SK-N-SH treated with all-trans-retinoic acid at 6 μM for 48 hours (cell line): ENCODE measurements around the gene PRDM7.

ENCODE experiments used
- SNAI2 ChIP-seq: fragments of 250-450 bp; sonication (Bioruptor Pico); IDR thresholded peaks from 2 replicates; pipeline ENCODE4 v1.5.0; 2020; ENCODE audit warnings: mild to moderate bottlenecking, moderate library complexity
- TCF4 ChIP-seq: fragments of 250-450 bp; sonication (Bioruptor Pico); IDR thresholded peaks from 2 replicates; pipeline ENCODE4 v1.8.0; 2021; ENCODE audit warnings: mild to moderate bottlenecking, moderate library complexity, borderline replicate concordance
- ZFP3 ChIP-seq: fragments of 250-450 bp; sonication (Bioruptor Pico); IDR thresholded peaks from 2 replicates; pipeline ENCODE4 v1.5.0; 2020; ENCODE audit warnings: mild to moderate bottlenecking, moderate library complexity
- ZFP30 ChIP-seq: fragments of 450-650 bp; formaldehyde crosslinking; IDR thresholded peaks from 2 replicates; pipeline ENCODE4 v1.5.0; 2022; ENCODE audit warnings: mild to moderate bottlenecking, moderate library complexity
- ZNF8 ChIP-seq: fragments of 450-650 bp; formaldehyde crosslinking; IDR thresholded peaks from 2 replicates; pipeline ENCODE4 v1.5.0; 2020; ENCODE audit warnings: mild to moderate bottlenecking, moderate library complexity
- TF ChIP-seq, protein P1 (sequence below): fragments of 250-450 bp; sonication (Bioruptor Pico); IDR thresholded peaks from 2 replicates; pipeline ENCODE4 v1.8.0; 2021; ENCODE audit warnings: low read depth, mild to moderate bottlenecking, moderate library complexity, borderline replicate concordance
- TF ChIP-seq, protein P2 (sequence below): fragments of 250-450 bp; sonication (Bioruptor Pico); IDR thresholded peaks from 2 replicates; pipeline ENCODE4 v1.8.0; 2020; ENCODE audit warnings: mild to moderate bottlenecking, moderate library complexity, borderline replicate concordance
- TF ChIP-seq, protein P3 (sequence below): fragments of 250-450 bp; sonication (Bioruptor Pico); IDR thresholded peaks from 2 replicates; pipeline ENCODE4 v1.5.1; 2021; ENCODE audit warnings: mild to moderate bottlenecking, moderate library complexity

DNA sequence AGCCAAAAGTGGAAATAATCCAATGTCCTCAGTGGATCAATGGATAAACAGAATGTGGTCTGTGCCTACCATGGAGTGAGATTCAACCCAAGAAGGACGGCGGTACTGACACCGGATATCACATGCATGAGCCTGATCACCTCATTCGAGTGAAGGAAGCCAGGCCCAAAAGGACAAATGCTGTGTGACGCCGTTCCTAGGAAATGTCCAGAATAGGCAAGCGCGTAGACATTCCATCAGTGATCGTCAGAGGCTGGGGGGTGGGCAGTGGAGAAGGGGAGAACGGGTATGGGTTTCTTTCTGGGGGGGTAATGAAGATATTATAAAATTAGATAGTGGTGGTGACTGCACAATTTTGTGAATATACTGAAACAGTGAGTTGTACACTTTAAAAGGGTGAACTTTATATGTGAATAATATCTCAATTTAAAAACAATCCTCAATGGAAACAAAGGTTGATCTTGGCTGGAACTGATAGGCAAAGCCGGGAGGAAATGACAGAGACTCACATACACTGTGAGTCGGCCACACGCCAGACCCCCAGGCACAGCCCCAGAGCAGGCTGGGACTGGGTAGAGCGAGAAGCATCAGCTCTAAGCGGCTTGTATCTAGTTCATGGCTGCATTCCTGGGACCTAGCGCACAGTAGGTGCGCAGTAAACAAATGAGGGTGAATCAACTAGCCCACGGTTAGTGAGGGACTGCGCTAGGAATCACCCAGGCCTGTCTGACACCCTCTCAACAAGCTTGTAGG, 61.4 kb downstream of the PRDM7 start:
- TF ChIP-seq ZFP3 (no peak), TCF4 (CRISPR knock-in tag) (no peak), ZNF8 (no peak), SNAI2 (CRISPR knock-in tag) (no peak), ZFP30 (no peak)
- TF ChIP-seq, protein P1, sequence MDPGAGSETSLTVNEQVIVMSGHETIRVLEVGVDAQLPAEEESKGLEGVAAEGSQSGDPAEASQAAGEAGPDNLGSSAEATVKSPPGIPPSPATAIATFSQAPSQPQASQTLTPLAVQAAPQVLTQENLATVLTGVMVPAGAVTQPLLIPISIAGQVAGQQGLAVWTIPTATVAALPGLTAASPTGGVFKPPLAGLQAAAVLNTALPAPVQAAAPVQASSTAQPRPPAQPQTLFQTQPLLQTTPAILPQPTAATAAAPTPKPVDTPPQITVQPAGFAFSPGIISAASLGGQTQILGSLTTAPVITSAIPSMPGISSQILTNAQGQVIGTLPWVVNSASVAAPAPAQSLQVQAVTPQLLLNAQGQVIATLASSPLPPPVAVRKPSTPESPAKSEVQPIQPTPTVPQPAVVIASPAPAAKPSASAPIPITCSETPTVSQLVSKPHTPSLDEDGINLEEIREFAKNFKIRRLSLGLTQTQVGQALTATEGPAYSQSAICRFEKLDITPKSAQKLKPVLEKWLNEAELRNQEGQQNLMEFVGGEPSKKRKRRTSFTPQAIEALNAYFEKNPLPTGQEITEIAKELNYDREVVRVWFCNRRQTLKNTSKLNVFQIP (CRISPR knock-in tag): no peak
- TF ChIP-seq, protein P2, sequence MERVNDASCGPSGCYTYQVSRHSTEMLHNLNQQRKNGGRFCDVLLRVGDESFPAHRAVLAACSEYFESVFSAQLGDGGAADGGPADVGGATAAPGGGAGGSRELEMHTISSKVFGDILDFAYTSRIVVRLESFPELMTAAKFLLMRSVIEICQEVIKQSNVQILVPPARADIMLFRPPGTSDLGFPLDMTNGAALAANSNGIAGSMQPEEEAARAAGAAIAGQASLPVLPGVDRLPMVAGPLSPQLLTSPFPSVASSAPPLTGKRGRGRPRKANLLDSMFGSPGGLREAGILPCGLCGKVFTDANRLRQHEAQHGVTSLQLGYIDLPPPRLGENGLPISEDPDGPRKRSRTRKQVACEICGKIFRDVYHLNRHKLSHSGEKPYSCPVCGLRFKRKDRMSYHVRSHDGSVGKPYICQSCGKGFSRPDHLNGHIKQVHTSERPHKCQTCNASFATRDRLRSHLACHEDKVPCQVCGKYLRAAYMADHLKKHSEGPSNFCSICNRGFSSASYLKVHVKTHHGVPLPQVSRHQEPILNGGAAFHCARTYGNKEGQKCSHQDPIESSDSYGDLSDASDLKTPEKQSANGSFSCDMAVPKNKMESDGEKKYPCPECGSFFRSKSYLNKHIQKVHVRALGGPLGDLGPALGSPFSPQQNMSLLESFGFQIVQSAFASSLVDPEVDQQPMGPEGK (CRISPR knock-in tag): no peak
- TF ChIP-seq, protein P3, sequence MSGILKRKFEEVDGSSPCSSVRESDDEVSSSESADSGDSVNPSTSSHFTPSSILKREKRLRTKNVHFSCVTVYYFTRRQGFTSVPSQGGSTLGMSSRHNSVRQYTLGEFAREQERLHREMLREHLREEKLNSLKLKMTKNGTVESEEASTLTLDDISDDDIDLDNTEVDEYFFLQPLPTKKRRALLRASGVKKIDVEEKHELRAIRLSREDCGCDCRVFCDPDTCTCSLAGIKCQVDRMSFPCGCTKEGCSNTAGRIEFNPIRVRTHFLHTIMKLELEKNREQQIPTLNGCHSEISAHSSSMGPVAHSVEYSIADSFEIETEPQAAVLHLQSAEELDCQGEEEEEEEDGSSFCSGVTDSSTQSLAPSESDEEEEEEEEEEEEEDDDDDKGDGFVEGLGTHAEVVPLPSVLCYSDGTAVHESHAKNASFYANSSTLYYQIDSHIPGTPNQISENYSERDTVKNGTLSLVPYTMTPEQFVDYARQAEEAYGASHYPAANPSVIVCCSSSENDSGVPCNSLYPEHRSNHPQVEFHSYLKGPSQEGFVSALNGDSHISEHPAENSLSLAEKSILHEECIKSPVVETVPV (CRISPR knock-in tag): no peak
